SK-N-SH (cell line): Measurements from ENCODE around the gene ATXN2. TPM values are rescaled to one million over a fixed set of nuclear protein-coding genes. Genes with fewer than 3 reads are reported as not detected.

Experiments used
- CTCF ChIA-PET: fragments of 300-600, 350-600 bp; formaldehyde crosslinking; extraction: SDS; loops from one replicate; lab custom pipeline; 2021; lab: Yijun Ruan, JAX
- POLR2A ChIA-PET: fragments of 350-600 bp; sonication (Branson Sonifier 250); formaldehyde crosslinking; extraction: SDS; loops from one replicate; lab custom pipeline; 2020; ENCODE audit warnings: antibody characterized with exemption, inconsistent platforms; lab: Yijun Ruan, JAX
- DNase-seq: peaks from one replicate; pipeline ENCODE4 v3.0.0; 2012
- H2AFZ ChIP-seq: fragments of 200-600 bp; sonication (generic); 2 replicates; pipeline ENCODE4 v1.8.1; 2016; ENCODE audit warnings: antibody characterized with exemption, mild to moderate bottlenecking, low read depth
- H3F3A ChIP-seq: fragments of 200-600 bp; sonication (generic); replicated peaks from 2 replicates; pipeline ENCODE3; 2016; ENCODE audit warnings: antibody characterized with exemption, mild to moderate bottlenecking; ENCODE audit not compliant: insufficient read depth
- H3K27ac ChIP-seq, 2 experiments: fragments of 200-500 bp in 1 of 2; fragments of 200-600 bp in 1 of 2; sonication (Bioruptor generic) in 1 of 2; sonication (generic), shearing (Covaris generic) in 1 of 2; 2 replicates each; pipeline versions ENCODE4 v1.5.1 to v1.6.1; 2014 to 2016; ENCODE audit warnings: low read depth in 2 of 2, inconsistent platforms in 1 of 2, low read length in 1 of 2, mild to moderate bottlenecking in 1 of 2, mixed read lengths in 1 of 2
- H3K27me3 ChIP-seq: fragments of 200-600 bp; sonication (generic), shearing (Covaris generic); 2 replicates; pipeline ENCODE4 v1.6.1; 2016; ENCODE audit warnings: mixed run types; ENCODE audit not compliant: insufficient read depth
- H3K36me3 ChIP-seq, 2 experiments: fragments of 200-500 bp in 1 of 2; fragments of 200-600 bp in 1 of 2; sonication (Bioruptor generic) in 1 of 2; sonication (generic) in 1 of 2; replicated peaks in 1 of 2; 2 replicates each; pipeline versions ENCODE3 to v1.5.1; 2014 to 2016; ENCODE audit warnings: low read length in 1 of 2, mild to moderate bottlenecking in 1 of 2; ENCODE audit not compliant: insufficient read depth in 2 of 2, control insufficient read depth in 1 of 2
- H3K4me1 ChIP-seq, 2 experiments: fragments of 200-500 bp in 1 of 2; fragments of 200-600 bp in 1 of 2; sonication (Bioruptor generic) in 1 of 2; sonication (generic), shearing (Covaris generic) in 1 of 2; 2 replicates each; pipeline versions ENCODE4 v1.5.1 to v1.6.1; 2014 to 2016; ENCODE audit warnings: low read depth in 1 of 2, low read length in 1 of 2, mixed run types in 1 of 2; ENCODE audit not compliant: insufficient read depth in 2 of 2, control insufficient read depth in 1 of 2
- H3K4me2 ChIP-seq: fragments of 200-600 bp; sonication (generic), shearing (Covaris generic); 2 replicates; pipeline ENCODE4 v1.6.1; 2017; ENCODE audit warnings: mixed run types
- H3K4me3 ChIP-seq, 2 experiments: fragments of 200-500 bp in 1 of 2; fragments of 200-600 bp in 1 of 2; sonication (Bioruptor generic) in 1 of 2; sonication (generic), shearing (Covaris generic) in 1 of 2; 2 replicates each; pipeline versions ENCODE4 v1.5.1 to v1.8.1; 2014 to 2016; ENCODE audit warnings: low read depth in 2 of 2, inconsistent platforms in 1 of 2, low read length in 1 of 2, mild to moderate bottlenecking in 1 of 2, mixed read lengths in 1 of 2, moderate library complexity in 1 of 2
- H3K79me2 ChIP-seq: fragments of 200-600 bp; sonication (generic); 2 replicates; pipeline ENCODE4 v1.8.1; 2017; ENCODE audit warnings: mild to moderate bottlenecking; ENCODE audit not compliant: insufficient read depth
- H3K9ac ChIP-seq: fragments of 200-600 bp; sonication (generic); 2 replicates; pipeline ENCODE4 v1.6.1; 2017; ENCODE audit warnings: mixed run types
- H3K9me2 ChIP-seq: fragments of 200-600 bp; sonication (generic); 2 replicates; pipeline ENCODE4 v1.6.1; 2017; ENCODE audit warnings: mixed run types
- H3K9me3 ChIP-seq: fragments of 200-600 bp; sonication (generic); 2 replicates; pipeline ENCODE4 v1.6.1; 2017; ENCODE audit warnings: mixed run types, mild to moderate bottlenecking, moderate library complexity
- H4K20me1 ChIP-seq: fragments of 200-600 bp; sonication (generic); 2 replicates; pipeline ENCODE4 v1.6.1; 2017; ENCODE audit warnings: mild to moderate bottlenecking, mixed run types; ENCODE audit not compliant: insufficient read depth
- CHD2 ChIP-seq: fragments of 150-350 bp; IDR thresholded peaks from 2 replicates; pipeline ENCODE4 v1.6.1; 2018; ENCODE audit warnings: low read length; ENCODE audit not compliant: partially characterized antibody
- EZH2phosphoT487 ChIP-seq: fragments of 200-600 bp; sonication (generic); IDR thresholded peaks from 2 replicates; pipeline ENCODE4 v1.6.1; 2017; ENCODE audit warnings: low read depth, mixed run types, mild to moderate bottlenecking, antibody characterized with exemption, moderate library complexity, borderline replicate concordance
- FOXM1 ChIP-seq: IDR thresholded peaks from 2 replicates; pipeline ENCODE4 v1.4.0; 2012; ENCODE audit warnings: low read depth, mild to moderate bottlenecking
- GABPA ChIP-seq: IDR thresholded peaks from 2 replicates; pipeline ENCODE4 v1.4.0; 2012; ENCODE audit warnings: low read depth, mild to moderate bottlenecking
- MAX ChIP-seq: IDR thresholded peaks from 2 replicates; pipeline ENCODE4 v1.4.0; 2012; ENCODE audit warnings: low read depth
- NFIC ChIP-seq: IDR thresholded peaks from 2 replicates; pipeline ENCODE4 v1.4.0; 2012; ENCODE audit warnings: borderline replicate concordance
- NRF1 ChIP-seq: IDR thresholded peaks from 2 replicates; pipeline ENCODE4 v1.6.1; 2012; ENCODE audit warnings: low read depth, mild to moderate bottlenecking, low read length
- PBX3 ChIP-seq: IDR thresholded peaks from 2 replicates; pipeline ENCODE4; 2012
- POLR2AphosphoS5 ChIP-seq: IDR thresholded peaks from 2 replicates; pipeline ENCODE4 v1.6.1; 2012; ENCODE audit warnings: low read depth, low read length
- REST ChIP-seq: IDR thresholded peaks from 2 replicates; pipeline ENCODE4 v1.6.1; 2012; ENCODE audit warnings: mild to moderate bottlenecking, low read depth, low read length, moderate library complexity
- RXRA ChIP-seq: IDR thresholded peaks from 2 replicates; pipeline ENCODE4 v1.4.0; 2012; ENCODE audit warnings: low read depth, mild to moderate bottlenecking, borderline replicate concordance
- SIN3A ChIP-seq: IDR thresholded peaks from 2 replicates; pipeline ENCODE4 v1.6.1; 2012; ENCODE audit warnings: low read depth, mild to moderate bottlenecking, low read length, moderate library complexity, borderline replicate concordance
- SMC3 ChIP-seq: IDR thresholded peaks from 2 replicates; pipeline ENCODE4 v1.6.1; 2012; ENCODE audit warnings: low read depth, low read length, improper control_type of control experiment
- TAF1 ChIP-seq: IDR thresholded peaks from 2 replicates; pipeline ENCODE4 v1.6.1; 2012; ENCODE audit warnings: low read depth, mild to moderate bottlenecking, low read length, moderate library complexity, borderline replicate concordance
- TCF12 ChIP-seq: IDR thresholded peaks from 2 replicates; pipeline ENCODE4 v1.4.0; 2012
- TEAD4 ChIP-seq: IDR thresholded peaks from 2 replicates; pipeline ENCODE4 v1.4.0; 2012; ENCODE audit warnings: mild to moderate bottlenecking, borderline replicate concordance; ENCODE audit not compliant: insufficient read depth
- USF1 ChIP-seq: IDR thresholded peaks from 2 replicates; pipeline ENCODE4 v1.4.0; 2012; ENCODE audit warnings: low read depth, borderline replicate concordance
- USF2 ChIP-seq: fragments of 150-350 bp; IDR thresholded peaks from 2 replicates; pipeline ENCODE4 v1.6.1; 2017; ENCODE audit warnings: antibody characterized with exemption, low read length, low read depth, borderline replicate concordance
- YY1 ChIP-seq: IDR thresholded peaks from 2 replicates; pipeline ENCODE4 v1.4.0; 2012; ENCODE audit warnings: low read depth, mild to moderate bottlenecking
- WGBS: methylation state at CpG from one replicate; pipeline ENCODE4 v1.1.6; 2017; ENCODE audit warnings: low lambda C conversion rate; 5-methylcytosine and 5-hydroxymethylcytosine counted together
- polyA plus RNA-seq, 3 experiments: library from polyadenylated mRNA; depleted of rRNA; stranded (reverse); fragments of >200 nt; gene quantifications; 2 replicates each; pipeline ENCODE4 v1.2.3, GENCODE V29; 2012

ATXN2 gene
- polyA plus RNA-seq, 1 of the 3 experiments (the other 2 are of a cell fraction) = 35.7 TPM

GRCh38 chr12:111599453-111600204, 514 bp upstream of the ATXN2 start (continued):
- TF ChIP-seq YY1 (no peak), USF2 (peak; percentile 44), NFIC (no peak), POLR2AphosphoS5 (peak; percentile 85), PBX3 (no peak), GABPA (peak; percentile 87), TAF1 (peak; percentile 86), RXRA (peak; percentile 91; the same call in 1 of the 2 replicates), TCF12 (no peak; the same call in 1 of the 2 replicates), TEAD4 (no peak)

GRCh38 chr12:111597831-111598636, 1.1 kb downstream of the ATXN2 start:
- under 1% methylated on average over 19 of the region's 67 CpGs for WGBS
- H3F3A ChIP-seq = peaks cover 40% of the 10 kb centered on the region
- H3K4me2 ChIP-seq = peak overlapping the region; percentile 83
- ChIA-PET CTCF (no interaction called here), POLR2A (interaction anchor here (0.5 to 0.6 kb wide), 2 partner anchors 56 to 96 kb away, joined by 3 to 4 read pairs; no protein-coding TSS in a partner anchor)
- H3K27ac ChIP-seq = peak overlapping the region; percentile 74 to 98
- H3K9me2 ChIP-seq = no peaks in the 10 kb centered on the region
- no peaks in the 10 kb centered on the region for H3K9me3 ChIP-seq
- H3K27me3 ChIP-seq = no peaks in the 10 kb centered on the region
- H3K4me1 ChIP-seq = peaks cover 8 to 16% of the 10 kb centered on the region in 2 experiments; a peak in 3 of 4 replicates
- H2AFZ ChIP-seq = no peak overlapping the region
- H3K36me3 ChIP-seq = peaks cover 0 to 9% of the 10 kb centered on the region in 2 experiments
- peak overlapping the region; percentile 81 to 95 for H3K4me3 ChIP-seq
- peaks cover 65% of the 10 kb centered on the region for H3K79me2 ChIP-seq
- peaks cover 53% of the 10 kb centered on the region for H4K20me1 ChIP-seq
- H3K9ac ChIP-seq = peak overlapping the region; percentile 93
- DNase-seq = peak; percentile 88
- TF ChIP-seq SMC3 (no peak), RXRA (no peak), TCF12 (no peak), MAX (peak; percentile 4; the same call in 1 of the 2 replicates), FOXM1 (no peak), EZH2phosphoT487 (no peak), REST (no peak), PBX3 (no peak), SIN3A (0 out of 2 replicates have a peak, but pooled peaks have one; percentile 43), CHD2 (no peak), USF1 (no peak), TAF1 (peak; percentile 26; the same call in 1 of the 2 replicates), YY1 (0 out of 2 replicates have a peak, but pooled peaks have one; percentile 52), POLR2AphosphoS5 (0 out of 2 replicates have a peak, but pooled peaks have one; percentile 18), NRF1 (no peak)
